MCF 10A (cell line): ENCODE results near the gene SMIM32. TPM values are rescaled to one million over a fixed set of nuclear protein-coding genes. Genes with fewer than 3 reads are reported as not detected.

ENCODE experiments used
- BruUV-seq: library from RNA; stranded (reverse); fragments of 400-500 nt; replicated peaks from 2 replicates; lab custom pipeline; 2021; lab: Mats Ljungman, UMichigan
- CTCF ChIA-PET: fragments of 300-600 bp; sonication (Branson Sonifier 250); formaldehyde crosslinking; extraction: SDS; loops from one replicate; lab custom pipeline; 2021; ENCODE audit warnings: antibody characterized with exemption, inconsistent platforms; lab: Yijun Ruan, JAX
- POLR2A ChIA-PET: fragments of 300-600, 350-650 bp; sonication (Branson Sonifier 250); formaldehyde crosslinking; extraction: SDS; loops from one replicate; lab custom pipeline; 2020; ENCODE audit warnings: antibody characterized with exemption, inconsistent platforms; lab: Yijun Ruan, JAX
- DNase-seq: peaks from one replicate; pipeline ENCODE4 v3.0.0-alpha.2; 2018; ENCODE audit not compliant: unreplicated experiment
- H3K27ac Mint-ChIP-seq: one replicate; pipeline ENCODE4 v1.8.0; 2022; ENCODE audit warnings: mild to moderate bottlenecking, low read depth, mixed read lengths; ENCODE audit not compliant: unreplicated experiment
- H3K27me3 Mint-ChIP-seq: one replicate; pipeline ENCODE4 v1.8.0; 2022; ENCODE audit warnings: mixed read lengths; ENCODE audit not compliant: insufficient read depth, unreplicated experiment
- H3K36me3 Mint-ChIP-seq: one replicate; pipeline ENCODE4 v1.8.0; 2022; ENCODE audit warnings: mild to moderate bottlenecking, moderate library complexity, mixed read lengths; ENCODE audit not compliant: insufficient read depth, unreplicated experiment
- H3K4me1 Mint-ChIP-seq: one replicate; pipeline ENCODE4 v1.8.0; 2022; ENCODE audit warnings: mixed read lengths; ENCODE audit not compliant: insufficient read depth, unreplicated experiment
- H3K4me3 Mint-ChIP-seq: one replicate; pipeline ENCODE4 v1.8.0; 2022; ENCODE audit warnings: mild to moderate bottlenecking, moderate library complexity, mixed read lengths; ENCODE audit not compliant: unreplicated experiment
- H3K9me3 Mint-ChIP-seq: one replicate; pipeline ENCODE4 v1.8.0; 2022; ENCODE audit warnings: mixed read lengths; ENCODE audit not compliant: unreplicated experiment
- CTCF ChIP-seq: fragments of 200-600 bp; IDR thresholded peaks from one replicate; pipeline ENCODE4 v1.8.0; 2022; ENCODE audit warnings: antibody characterized with exemption, mild to moderate bottlenecking; ENCODE audit not compliant: unreplicated experiment
- intact Hi-C: fragments of 100-400 bp; cut with micrococcal nuclease; formaldehyde crosslinking; loops from 2 replicates; pipeline ENCODE4 v1.14.1; 2022
- total RNA-seq: library from RNA; stranded (reverse); gene quantifications from 2 replicates; pipeline ENCODE4 v1.2.3, GENCODE V29; 2022

The SMIM32 gene
- total RNA-seq, 1 experiment from 2014 or later, result not detected

GRCh38 chr5:136166909-136167308 is 26.1 kb downstream of the SMIM32 start:
- DNase-seq, result no peak
- no peak for TF ChIP-seq CTCF
- Mint-ChIP-seq H3K4me1 (peaks cover 19% of the 10 kb centered on the region), H3K9me3 (no peaks in the 10 kb centered on the region), H3K27me3 (no peaks in the 10 kb centered on the region), H3K36me3 (peaks cover 82% of the 10 kb centered on the region), H3K27ac (no peak overlapping the region), H3K4me3 (no peak overlapping the region)
- CTCF ChIA-PET, result interaction anchor here (0.6 kb wide), 2 partner anchors 142 to 278 kb away, joined by 3 to 4 read pairs; no protein-coding TSS in a partner anchor
- intact Hi-C loops, result no loop called here
- POLR2A ChIA-PET, result no interaction called here
- no TSS peak for BruUV-seq

- intact Hi-C loops, result no loop called here
- peaks cover 16% of the 10 kb centered on the region for H3K4me1 Mint-ChIP-seq
- no peaks in the 10 kb centered on the region for H3K9me3 Mint-ChIP-seq
- POLR2A ChIA-PET, result interaction anchor here (0.9 to 1.3 kb wide), 2 partner anchors 14 to 30 kb away, joined by 4 read pairs; no protein-coding TSS in a partner anchor
- peaks cover 86% of the 10 kb centered on the region for H3K36me3 Mint-ChIP-seq
- CTCF ChIA-PET, result interaction anchor here (0.6 to 4.1 kb wide), 6 partner anchors 10 to 605 kb away, joined by 3 to 33 read pairs (median 4); no protein-coding TSS in a partner anchor
- no peak for DNase-seq
- H3K27ac Mint-ChIP-seq, result no peak overlapping the region
- no peaks in the 10 kb centered on the region for H3K27me3 Mint-ChIP-seq
- no peak overlapping the region for H3K4me3 Mint-ChIP-seq
- no peak for TF ChIP-seq CTCF
- BruUV-seq, result no TSS peak
Observed at GRCh38 chr5:136164226-136164625, 28.7 kb downstream of the SMIM32 start.

GRCh38 chr5:136162008-136162407 is 31.0 kb downstream of the SMIM32 start:
- Mint-ChIP-seq H3K4me3 (no peak overlapping the region), H3K27me3 (no peaks in the 10 kb centered on the region), H3K27ac (no peak overlapping the region), H3K9me3 (no peaks in the 10 kb centered on the region), H3K4me1 (peaks cover 6% of the 10 kb centered on the region), H3K36me3 (peaks cover 80% of the 10 kb centered on the region)
- CTCF ChIA-PET, result interaction anchor here (0.6 to 4.1 kb wide), 2 partner anchors 12 to 608 kb away, joined by 3 to 33 read pairs; no protein-coding TSS in a partner anchor
- no TSS peak for BruUV-seq
- no peak for DNase-seq
- intact Hi-C loops, result no loop called here
- POLR2A ChIA-PET, result interaction anchor here (1.0 to 1.5 kb wide), 2 partner anchors 10 to 108 kb away, joined by 3 to 4 read pairs; no protein-coding TSS in a partner anchor
- TF ChIP-seq CTCF, result no peak

GRCh38 chr5:136159457-136159856 is 33.5 kb downstream of the SMIM32 start:
- no peaks in the 10 kb centered on the region for H3K27me3 Mint-ChIP-seq
- no peak for TF ChIP-seq CTCF
- H3K4me3 Mint-ChIP-seq, result no peak overlapping the region
- H3K36me3 Mint-ChIP-seq, result peaks cover 69% of the 10 kb centered on the region
- no peak for DNase-seq
- H3K27ac Mint-ChIP-seq, result no peak overlapping the region
- ChIA-PET POLR2A (interaction anchor here (0.6 kb wide), 2 partner anchors 222 to 278 kb away, joined by 3 to 4 read pairs; no protein-coding TSS in a partner anchor), CTCF (interaction anchor here (0.7 kb wide), 1 partner anchor 556 kb away, joined by 6 read pairs; no protein-coding TSS in a partner anchor)
- peaks cover 12% of the 10 kb centered on the region for H3K4me1 Mint-ChIP-seq
- intact Hi-C loops, result no loop called here
- BruUV-seq, result no TSS peak
- no peaks in the 10 kb centered on the region for H3K9me3 Mint-ChIP-seq
